Kidney epithelial cell (primary cell): ENCODE results near the gene PLCB2. TPM values are rescaled to one million over a fixed set of nuclear protein-coding genes. Genes with fewer than 3 reads are reported as not detected.

Source experiments
- DNase-seq: peaks from one replicate; pipeline ENCODE4 v3.0.0-alpha.2; 2010; ENCODE audit warnings: low read depth
- H3K27me3 ChIP-seq: 2 replicates; pipeline ENCODE4 v1.6.0; 2011; ENCODE audit warnings: low read length; ENCODE audit not compliant: control insufficient read depth, insufficient read depth
- H3K36me3 ChIP-seq: 2 replicates; pipeline ENCODE4 v1.5.1; 2011; ENCODE audit warnings: low read length; ENCODE audit not compliant: control insufficient read depth, insufficient read depth
- H3K4me3 ChIP-seq: 2 replicates; pipeline ENCODE4 v1.5.1; 2011; ENCODE audit warnings: low read depth, mild to moderate bottlenecking, control low read depth, low read length
- total RNA-seq: library from RNA; depleted of rRNA; stranded (reverse); fragments of >200 nt; gene quantifications from 2 replicates; pipeline ENCODE4 v1.2.3, GENCODE V29; 2015
- TF ChIP-seq, protein P1 (sequence below): IDR thresholded peaks from 2 replicates; pipeline ENCODE4 v1.5.1; 2011; ENCODE audit warnings: mild to moderate bottlenecking, moderate library complexity, low read length, control low read depth, inconsistent platforms; ENCODE audit not compliant: insufficient read depth, poor library complexity, severe bottlenecking

Gene PLCB2
- total RNA-seq, 1 donor from 2014 or later, result 1.5 TPM

DNA sequence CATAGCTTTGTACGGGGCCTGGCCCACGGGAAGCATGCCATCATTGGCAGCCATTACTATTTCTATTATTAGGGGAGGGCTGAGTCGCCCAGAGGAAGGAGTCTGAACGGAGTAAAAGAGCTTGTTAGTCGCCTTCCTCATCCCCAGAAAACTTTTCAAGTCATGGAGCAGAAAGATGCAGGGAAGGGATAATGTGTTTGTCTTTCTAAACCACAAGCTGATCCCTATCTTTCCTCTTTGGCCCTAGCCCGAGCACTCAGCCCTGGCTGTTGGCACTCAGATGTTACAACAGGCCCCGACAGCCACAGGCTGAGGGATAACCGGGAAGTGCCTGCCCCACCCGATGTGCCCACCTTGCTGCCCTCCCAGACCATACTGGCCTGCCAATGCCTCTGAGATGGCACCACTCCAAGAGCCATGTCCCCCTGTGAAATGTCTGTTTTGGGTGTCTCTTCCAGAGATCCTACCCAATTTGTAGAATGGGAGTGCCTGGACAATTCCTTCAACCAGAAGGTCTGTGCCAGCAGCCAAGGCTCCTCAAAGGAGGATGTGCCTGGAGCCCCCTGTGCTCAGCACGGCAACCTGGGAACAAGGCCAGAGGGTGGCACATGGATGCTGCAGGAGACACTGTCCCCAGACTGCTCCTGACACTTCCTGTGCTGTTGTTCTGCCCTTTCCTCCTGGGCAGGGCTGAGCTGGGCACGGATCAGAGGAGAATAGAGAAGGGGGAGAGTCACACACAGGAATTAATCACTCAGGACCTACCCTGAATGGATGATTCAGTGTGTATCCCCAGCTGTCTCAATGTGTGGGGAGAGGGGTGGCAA lies 58.0 kb downstream of the PLCB2 start:
- Histone ChIP-seq H3K4me3 (no peak overlapping the region), H3K27me3 (peaks cover 29% of the 10 kb centered on the region), H3K36me3 (no peaks in the 10 kb centered on the region)
- no peak for DNase-seq
- TF ChIP-seq, protein P1, sequence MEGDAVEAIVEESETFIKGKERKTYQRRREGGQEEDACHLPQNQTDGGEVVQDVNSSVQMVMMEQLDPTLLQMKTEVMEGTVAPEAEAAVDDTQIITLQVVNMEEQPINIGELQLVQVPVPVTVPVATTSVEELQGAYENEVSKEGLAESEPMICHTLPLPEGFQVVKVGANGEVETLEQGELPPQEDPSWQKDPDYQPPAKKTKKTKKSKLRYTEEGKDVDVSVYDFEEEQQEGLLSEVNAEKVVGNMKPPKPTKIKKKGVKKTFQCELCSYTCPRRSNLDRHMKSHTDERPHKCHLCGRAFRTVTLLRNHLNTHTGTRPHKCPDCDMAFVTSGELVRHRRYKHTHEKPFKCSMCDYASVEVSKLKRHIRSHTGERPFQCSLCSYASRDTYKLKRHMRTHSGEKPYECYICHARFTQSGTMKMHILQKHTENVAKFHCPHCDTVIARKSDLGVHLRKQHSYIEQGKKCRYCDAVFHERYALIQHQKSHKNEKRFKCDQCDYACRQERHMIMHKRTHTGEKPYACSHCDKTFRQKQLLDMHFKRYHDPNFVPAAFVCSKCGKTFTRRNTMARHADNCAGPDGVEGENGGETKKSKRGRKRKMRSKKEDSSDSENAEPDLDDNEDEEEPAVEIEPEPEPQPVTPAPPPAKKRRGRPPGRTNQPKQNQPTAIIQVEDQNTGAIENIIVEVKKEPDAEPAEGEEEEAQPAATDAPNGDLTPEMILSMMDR, result no peak

DNA sequence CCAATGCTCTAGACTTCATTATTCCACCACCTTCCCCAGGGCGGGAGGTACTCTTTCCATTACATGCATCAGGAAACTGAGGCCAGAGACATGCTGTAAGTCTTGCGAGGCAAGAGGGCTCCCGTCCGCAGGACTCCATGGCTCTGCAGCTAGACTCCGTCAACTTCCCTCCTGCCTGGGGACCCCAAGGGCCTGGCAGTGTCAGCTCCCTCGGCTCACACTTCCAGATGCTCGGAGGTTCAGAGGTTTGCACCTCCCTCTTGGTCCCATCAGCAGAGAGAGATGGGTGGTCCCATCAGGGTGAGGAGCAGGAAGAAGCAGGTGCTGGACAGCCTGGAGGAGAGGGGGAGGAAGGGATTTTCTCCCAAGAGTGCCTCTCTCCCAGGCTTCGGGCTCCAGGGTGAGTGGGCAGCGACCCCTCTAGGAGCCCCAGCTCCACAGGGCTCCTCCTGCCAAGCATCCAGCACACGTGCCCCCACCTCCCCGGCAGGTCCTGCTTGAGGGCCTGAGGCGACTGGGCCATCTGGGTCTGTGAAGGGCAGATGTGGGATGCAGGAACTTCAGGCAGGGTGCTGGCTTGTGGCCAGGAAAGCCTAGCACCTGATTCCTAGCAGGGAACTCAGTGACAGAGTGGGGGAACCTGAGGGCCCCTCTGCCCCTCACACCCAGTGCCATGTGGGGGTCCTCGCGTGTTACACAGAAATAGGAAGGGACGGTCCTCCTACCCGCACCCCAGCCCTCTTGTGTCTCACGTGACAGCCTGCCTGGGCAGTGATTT lies 59.5 kb downstream of the PLCB2 start:
- no peak overlapping the region for H3K4me3 ChIP-seq
- H3K36me3 ChIP-seq, result no peaks in the 10 kb centered on the region
- DNase-seq, result no peak
- TF ChIP-seq, protein P1, result no peak
- H3K27me3 ChIP-seq, result peaks cover 16% of the 10 kb centered on the region

DNA sequence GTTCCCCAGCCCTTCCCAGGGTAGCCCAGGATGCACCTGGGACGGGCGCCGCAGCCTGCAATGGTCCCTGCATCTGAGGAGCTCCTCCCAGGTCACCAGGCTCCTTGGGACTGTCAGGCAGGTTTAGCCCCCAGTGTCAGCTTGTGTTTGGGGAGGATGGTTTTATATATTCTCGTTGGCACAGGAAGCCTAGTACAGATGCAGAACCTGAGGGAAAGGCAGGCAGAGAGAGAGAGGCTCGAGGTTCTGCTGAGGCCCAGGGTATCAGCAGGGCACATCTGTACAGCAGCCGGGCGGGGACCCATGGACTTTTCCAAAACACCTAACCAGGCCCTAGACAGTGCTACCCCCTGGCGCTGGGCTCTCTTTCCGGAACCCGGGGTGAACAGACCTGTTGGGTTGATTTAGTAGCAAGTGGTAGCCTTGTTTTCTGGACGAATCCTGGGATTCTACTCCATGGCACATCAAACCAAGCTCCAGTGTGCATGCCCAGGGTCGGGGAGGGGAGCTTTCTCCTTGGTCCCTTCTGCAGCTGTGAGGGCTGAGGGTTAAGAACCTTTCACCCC lies 60.2 kb downstream of the PLCB2 start:
- TF ChIP-seq, protein P1, result no peak
- DNase-seq, result no peak
- Histone ChIP-seq H3K27me3 (peaks cover 9% of the 10 kb centered on the region), H3K4me3 (no peak overlapping the region), H3K36me3 (no peaks in the 10 kb centered on the region)

DNA sequence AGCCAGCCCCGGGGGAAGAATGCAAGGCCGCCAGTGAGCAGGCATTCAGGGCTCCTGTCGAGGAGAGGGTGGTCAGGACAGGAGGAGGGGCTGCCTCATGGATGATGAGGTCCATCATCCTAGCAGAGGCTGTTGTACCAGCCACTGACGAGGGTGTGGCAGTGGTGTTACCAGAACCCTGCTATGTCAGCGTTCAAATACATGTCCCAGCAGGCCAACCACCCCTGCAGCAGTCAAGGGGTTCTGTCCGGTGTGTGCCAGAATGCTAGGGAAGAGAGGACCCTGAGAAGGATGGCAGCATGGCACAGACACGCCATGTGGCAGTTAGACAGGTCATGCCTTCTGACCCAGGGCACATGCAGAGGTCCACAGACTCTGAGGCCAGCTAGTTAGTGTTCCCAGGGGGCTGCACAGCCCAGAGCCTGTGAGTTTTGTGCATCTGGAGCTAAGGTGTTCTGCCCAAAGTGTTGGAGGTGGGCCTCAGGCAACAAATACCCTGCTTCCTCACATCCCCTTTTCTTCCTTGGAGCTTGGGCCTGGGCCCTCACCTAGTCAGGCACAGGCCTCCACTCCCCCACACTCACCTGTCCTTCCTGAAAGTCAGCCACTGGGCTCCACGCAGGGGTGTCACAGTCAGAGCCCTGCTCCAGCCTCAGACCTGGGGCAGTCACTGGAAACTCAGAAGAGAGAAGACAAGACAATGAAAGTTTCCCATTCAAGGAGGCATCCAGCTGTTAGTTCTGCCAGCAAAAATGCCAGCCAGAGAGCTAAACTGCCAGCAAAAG lies 61.0 kb downstream of the PLCB2 start:
- Histone ChIP-seq H3K27me3 (peaks cover under 1% of the 10 kb centered on the region), H3K4me3 (no peak overlapping the region), H3K36me3 (no peaks in the 10 kb centered on the region)
- TF ChIP-seq, protein P1, result no peak
- DNase-seq, result no peak

DNA sequence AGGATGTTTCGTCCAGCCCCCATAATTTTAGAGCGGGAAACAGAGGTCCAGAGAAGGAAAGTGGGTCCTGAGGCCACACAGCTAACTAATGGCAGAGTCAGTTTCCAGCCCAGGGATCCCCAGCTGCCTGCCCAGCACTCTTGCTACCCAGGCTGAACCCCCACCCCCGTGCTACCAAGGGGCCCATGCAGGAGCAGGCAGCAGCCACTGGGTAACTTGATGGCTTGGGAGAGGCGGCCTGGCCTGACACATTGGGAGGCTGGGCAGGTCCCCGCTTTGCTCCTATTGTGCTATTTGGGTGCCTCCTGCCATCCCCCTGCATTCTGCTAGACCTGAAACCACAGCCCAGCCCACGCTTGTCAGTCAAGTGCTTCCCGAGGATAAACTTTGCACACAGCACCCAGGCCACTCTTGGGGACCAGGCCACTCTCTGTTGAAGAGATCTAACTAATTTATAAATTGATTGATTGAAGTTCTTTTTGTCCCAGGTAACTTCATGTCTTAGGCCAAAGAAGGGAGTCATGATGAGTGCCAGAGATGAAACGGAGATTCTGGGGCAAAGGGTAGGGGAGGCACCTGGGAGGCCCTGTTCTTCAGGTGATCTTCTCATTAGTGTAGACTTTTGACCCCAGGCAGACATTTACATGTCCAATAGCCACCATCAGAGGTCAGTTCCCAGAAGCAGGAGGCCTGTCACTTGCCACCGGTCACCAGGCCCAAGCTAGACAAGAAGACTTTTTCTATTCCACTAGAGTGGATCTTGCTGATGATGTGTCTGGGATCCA lies 61.9 kb downstream of the PLCB2 start:
- Histone ChIP-seq H3K36me3 (no peaks in the 10 kb centered on the region), H3K4me3 (no peak overlapping the region), H3K27me3 (no peaks in the 10 kb centered on the region)
- no peak for DNase-seq
- TF ChIP-seq, protein P1, result no peak
